Mesenchymal stem cell (in vitro differentiated cells and primary cell): Measurements from ENCODE around the gene CLCNKA.

ENCODE experiments used
- DNase-seq: peaks from one replicate; pipeline ENCODE4 v3.0.0-alpha.2; 2013
- H2AFZ ChIP-seq: one replicate; pipeline ENCODE4 v1.6.1; 2013; ENCODE audit warnings: low read depth, mild to moderate bottlenecking, control low read depth, inconsistent platforms, low read length, moderate library complexity
- H2AK5ac ChIP-seq: 2 replicates; pipeline ENCODE4 v1.6.1; 2013; ENCODE audit warnings: low read length, moderate library complexity, mild to moderate bottlenecking, inconsistent platforms; ENCODE audit not compliant: severe bottlenecking
- H2BK120ac ChIP-seq: one replicate; pipeline ENCODE4 v1.6.1; 2013; ENCODE audit warnings: low read depth, mild to moderate bottlenecking, inconsistent platforms, low read length, moderate library complexity
- H2BK12ac ChIP-seq, 2 experiments: one replicate each; pipeline ENCODE4 v1.6.1; 2013; ENCODE audit warnings: inconsistent platforms in 2 of 2, low read length in 2 of 2, mild to moderate bottlenecking in 2 of 2, moderate library complexity in 2 of 2, control low read depth in 1 of 2
- H2BK15ac ChIP-seq: one replicate; pipeline ENCODE4 v1.6.1; 2013; ENCODE audit warnings: mild to moderate bottlenecking, low read depth, inconsistent platforms; ENCODE audit not compliant: poor library complexity, severe bottlenecking
- H2BK5ac ChIP-seq: 2 replicates; pipeline ENCODE4 v1.6.1; 2013; ENCODE audit warnings: low read depth, mild to moderate bottlenecking, low read length, control low read depth, inconsistent platforms; ENCODE audit not compliant: poor library complexity, severe bottlenecking
- H3K14ac ChIP-seq, 2 experiments: one replicate each; pipeline ENCODE4 v1.6.1; 2013; ENCODE audit warnings: inconsistent platforms in 2 of 2, low read length in 2 of 2, control low read depth in 1 of 2, mild to moderate bottlenecking in 1 of 2, moderate library complexity in 1 of 2
- H3K18ac ChIP-seq, 2 experiments: one replicate each; pipeline ENCODE4 v1.6.1; 2013; ENCODE audit warnings: inconsistent platforms in 2 of 2, low read length in 2 of 2, control low read depth in 1 of 2, low read depth in 1 of 2, mild to moderate bottlenecking in 1 of 2
- H3K23ac ChIP-seq, 2 experiments: one replicate each; pipeline ENCODE4 v1.6.1; 2013; ENCODE audit warnings: inconsistent platforms in 2 of 2, low read length in 2 of 2, mild to moderate bottlenecking in 2 of 2, moderate library complexity in 2 of 2, control low read depth in 1 of 2
- H3K27ac ChIP-seq: 2 replicates; pipeline ENCODE4 v1.5.1; 2013; ENCODE audit warnings: mild to moderate bottlenecking, moderate library complexity, low read length, control low read depth, inconsistent platforms; ENCODE audit not compliant: poor library complexity, severe bottlenecking
- H3K27me3 ChIP-seq, 2 experiments: 2 replicates each; pipeline versions ENCODE4 v1.6.1 to v1.7.0; 2013; ENCODE audit warnings: low read length in 2 of 2, mild to moderate bottlenecking in 2 of 2, moderate library complexity in 2 of 2, control low read depth in 1 of 2, inconsistent platforms in 1 of 2; ENCODE audit not compliant: control insufficient read depth in 1 of 2, insufficient read depth in 1 of 2
- H3K36me3 ChIP-seq, 2 experiments: 2 replicates each; pipeline versions ENCODE4 v1.6.1 to v1.7.0; 2013; ENCODE audit warnings: low read length in 2 of 2, control low read depth in 1 of 2, inconsistent platforms in 1 of 2, low read depth in 1 of 2, mild to moderate bottlenecking in 1 of 2; ENCODE audit not compliant: insufficient read depth in 2 of 2, control insufficient read depth in 1 of 2
- H3K4ac ChIP-seq, 2 experiments: one replicate each; pipeline ENCODE4 v1.6.1; 2013; ENCODE audit warnings: inconsistent platforms in 2 of 2, low read length in 2 of 2, mild to moderate bottlenecking in 2 of 2, moderate library complexity in 2 of 2, control low read depth in 1 of 2, low read depth in 1 of 2
- H3K4me1 ChIP-seq: 2 replicates; pipeline ENCODE4 v1.6.1; 2013; ENCODE audit warnings: low read depth, low read length, control low read depth; ENCODE audit not compliant: control insufficient read depth, insufficient read depth
- H3K4me2 ChIP-seq: 2 replicates; pipeline ENCODE4 v1.6.1; 2013; ENCODE audit warnings: low read length, mild to moderate bottlenecking, inconsistent platforms; ENCODE audit not compliant: poor library complexity, severe bottlenecking
- H3K4me3 ChIP-seq, 2 experiments: 2 replicates each; pipeline versions ENCODE4 v1.5.1 to v1.7.0; 2013; ENCODE audit warnings: low read length in 2 of 2, mild to moderate bottlenecking in 2 of 2, control low read depth in 1 of 2, low read depth in 1 of 2; ENCODE audit not compliant: insufficient read depth in 1 of 2
- H3K79me1 ChIP-seq: replicated peaks from 2 replicates; pipeline ENCODE4 v1.6.1; 2013; ENCODE audit warnings: mild to moderate bottlenecking, control low read depth, low read length, inconsistent platforms; ENCODE audit not compliant: poor library complexity, severe bottlenecking
- H3K9ac ChIP-seq: 2 replicates; pipeline ENCODE4 v1.7.0; 2013; ENCODE audit warnings: mild to moderate bottlenecking, low read length, moderate library complexity
- H3K9me3 ChIP-seq: 2 replicates; pipeline ENCODE4 v1.7.0; 2013; ENCODE audit warnings: mild to moderate bottlenecking, low read length; ENCODE audit not compliant: control insufficient read depth
- H4K8ac ChIP-seq: one replicate; pipeline ENCODE4 v1.6.1; 2013; ENCODE audit warnings: inconsistent platforms, mild to moderate bottlenecking, low read length, moderate library complexity
- H4K91ac ChIP-seq: one replicate; pipeline ENCODE4 v1.6.1; 2013; ENCODE audit warnings: mild to moderate bottlenecking, low read length, inconsistent platforms
- WGBS: methylation state at CpG from one replicate; pipeline ENCODE4 v1.1.7; 2013; ENCODE audit warnings: mixed read lengths; 5-methylcytosine and 5-hydroxymethylcytosine counted together

Gene CLCNKA

DNA sequence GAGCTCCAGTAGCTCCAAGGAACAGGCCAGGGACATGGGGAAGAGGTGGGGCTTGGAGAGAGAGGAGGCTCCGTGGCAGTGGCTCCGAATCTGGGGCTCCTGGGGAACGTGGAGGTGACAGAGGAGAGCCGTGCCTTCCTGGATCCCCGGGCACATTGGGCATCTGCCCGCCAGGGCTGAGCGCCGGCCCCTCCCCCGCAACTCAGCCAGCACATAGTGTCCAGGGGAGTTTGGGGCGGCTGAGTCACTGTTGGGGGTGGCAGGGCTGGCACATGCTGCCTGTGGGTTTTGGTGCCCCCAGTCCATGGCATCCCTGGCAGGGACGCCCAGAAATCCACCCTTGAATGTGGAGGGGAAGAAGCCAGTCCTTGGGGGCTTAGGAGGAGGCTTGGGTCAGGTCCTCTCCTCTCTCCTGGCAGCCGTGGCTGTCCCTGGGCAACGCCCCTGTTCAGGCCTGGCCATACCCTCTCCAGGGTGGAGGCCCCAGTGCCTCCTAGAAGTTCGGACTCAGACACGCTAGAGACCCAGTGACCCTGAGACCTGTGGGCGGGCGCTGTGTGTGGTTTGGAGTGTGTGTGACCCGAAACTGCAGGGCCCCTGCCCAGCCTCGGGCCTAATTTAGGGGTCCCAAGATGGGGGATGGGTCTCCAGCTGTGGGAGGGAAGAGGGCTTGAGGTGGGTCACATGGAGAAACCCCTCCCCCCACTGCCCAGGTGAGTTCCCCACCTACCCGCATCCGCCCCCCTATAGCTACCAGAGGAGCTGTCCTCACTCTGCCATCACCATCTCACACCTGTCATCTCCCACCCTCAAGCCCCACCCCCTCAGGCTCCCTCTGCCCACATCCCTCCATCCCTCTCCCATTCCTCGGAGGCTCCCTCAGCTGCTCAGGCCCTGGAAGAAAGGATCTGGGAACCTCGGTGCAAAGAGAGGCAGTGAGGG lies 5.6 kb upstream of the CLCNKA start:
- H3K36me3 ChIP-seq = no peaks in the 10 kb centered on the region
- peak overlapping the region in 1 of 2 experiments; percentile 87 for H2BK12ac ChIP-seq
- H3K9me3 ChIP-seq = no peaks in the 10 kb centered on the region
- H2AK5ac ChIP-seq = no peak overlapping the region
- peak overlapping the region; percentile 68 for H2BK15ac ChIP-seq
- H3K79me1 ChIP-seq = no peaks in the 10 kb centered on the region
- no peak overlapping the region for H4K91ac ChIP-seq
- H2BK5ac ChIP-seq = no peak overlapping the region
- no peaks in the 10 kb centered on the region for H3K27me3 ChIP-seq
- H3K14ac ChIP-seq = no peak overlapping the region
- WGBS = 84% methylated on average over 23 of the region's 23 CpGs
- H2AFZ ChIP-seq = no peak overlapping the region
- DNase-seq = no peak
- no peak overlapping the region for H3K23ac ChIP-seq
- H3K4me1 ChIP-seq = peaks cover 44% of the 10 kb centered on the region
- H4K8ac ChIP-seq = no peak overlapping the region
- peak overlapping the region in 1 of 2 experiments; percentile 55 for H3K18ac ChIP-seq
- H3K9ac ChIP-seq = peak overlapping the region; percentile 86
- H2BK120ac ChIP-seq = no peak overlapping the region
- H3K4me3 ChIP-seq = peak overlapping the region in 1 of 2 experiments; percentile 76
- H3K27ac ChIP-seq = no peak overlapping the region
- no peak overlapping the region for H3K4me2 ChIP-seq
- peak overlapping the region in 1 of 2 experiments; percentile 41 for H3K4ac ChIP-seq

DNA sequence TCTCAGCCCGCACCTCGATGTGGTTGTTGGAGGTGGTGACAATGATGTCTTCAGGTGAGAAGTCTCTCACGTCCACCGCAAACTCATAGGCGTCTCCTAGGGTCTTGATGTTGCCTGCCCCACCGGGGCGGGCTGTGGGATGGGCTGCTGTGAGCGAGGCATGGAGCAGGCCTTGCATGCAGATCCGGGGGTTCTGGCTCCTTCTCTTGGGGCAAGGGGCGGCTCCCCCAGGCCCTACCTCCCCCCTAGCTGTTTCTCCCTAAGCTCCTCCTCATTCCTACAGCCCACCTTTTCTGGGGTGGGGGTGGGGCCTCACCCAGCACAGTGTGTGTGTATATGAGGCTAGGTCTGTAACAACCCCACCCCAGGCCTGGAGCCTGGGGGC lies 4.8 kb upstream of the CLCNKA start:
- H3K79me1 ChIP-seq = no peaks in the 10 kb centered on the region
- peak overlapping the region; percentile 52 for H4K91ac ChIP-seq
- no peak overlapping the region for H4K8ac ChIP-seq
- peak overlapping the region in 1 of 2 experiments; percentile 78 for H3K18ac ChIP-seq
- no peak overlapping the region for H3K23ac ChIP-seq
- WGBS = 97% methylated on average over 8 of the region's 10 CpGs
- H3K9ac ChIP-seq = peak overlapping the region; percentile 86
- H2AK5ac ChIP-seq = no peak overlapping the region
- H3K27ac ChIP-seq = no peak overlapping the region
- H3K4me3 ChIP-seq = peak overlapping the region in 1 of 2 experiments; percentile 76
- H2BK15ac ChIP-seq = peak overlapping the region; percentile 52
- H3K27me3 ChIP-seq = no peaks in the 10 kb centered on the region
- no peak overlapping the region for H2AFZ ChIP-seq
- H3K4me1 ChIP-seq = peaks cover 48% of the 10 kb centered on the region
- DNase-seq = no peak
- H3K4ac ChIP-seq = peak overlapping the region in 1 of 2 experiments; percentile 69
- H3K36me3 ChIP-seq = no peaks in the 10 kb centered on the region
- peak overlapping the region in 1 of 2 experiments; percentile 40 for H2BK12ac ChIP-seq
- H2BK5ac ChIP-seq = no peak overlapping the region
- no peaks in the 10 kb centered on the region for H3K9me3 ChIP-seq
- H2BK120ac ChIP-seq = no peak overlapping the region
- no peak overlapping the region for H3K4me2 ChIP-seq
- H3K14ac ChIP-seq = no peak overlapping the region

DNA sequence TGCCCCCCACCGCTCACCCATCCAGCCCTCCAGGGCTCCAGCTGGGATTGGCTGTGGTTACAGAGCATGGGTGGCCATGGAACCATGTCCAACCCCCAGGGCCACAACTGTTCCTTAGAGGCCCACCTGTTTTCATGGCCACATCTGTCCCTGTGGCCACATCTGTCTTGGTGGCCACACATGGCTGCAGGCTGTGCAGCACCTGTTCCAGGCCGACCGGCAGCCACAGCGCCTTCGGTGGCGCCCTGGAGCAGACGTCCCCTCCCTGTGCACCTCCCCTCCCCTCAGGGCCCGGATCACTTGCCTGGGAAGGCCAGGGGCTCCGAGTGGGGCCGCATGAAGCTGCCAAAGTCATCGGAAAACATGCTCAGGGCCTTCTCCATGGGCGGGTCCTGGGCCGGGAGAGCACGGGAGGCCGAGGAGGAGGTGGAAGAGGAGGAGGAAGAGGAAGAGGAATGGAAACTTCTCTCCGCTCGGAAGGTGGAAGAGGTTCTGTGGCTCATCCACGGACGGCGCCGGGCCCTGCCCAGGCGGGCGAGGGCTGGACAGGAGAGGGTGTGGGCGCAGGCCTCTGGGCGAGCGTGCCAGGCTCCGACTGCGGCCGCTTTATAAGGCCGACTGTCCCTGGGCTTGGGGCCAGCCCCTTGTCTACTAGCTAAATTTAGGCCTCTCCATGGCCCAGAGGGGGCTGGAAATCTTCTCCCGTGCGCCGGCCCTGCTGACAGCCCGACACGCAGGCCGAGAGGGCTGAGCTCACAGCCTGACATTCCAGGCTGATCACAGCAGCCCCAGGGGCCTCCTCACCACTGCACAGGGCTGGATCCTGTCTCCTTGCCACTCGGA lies 4.2 kb upstream of the CLCNKA start, which contains the start of gene HSPB7:
TSS of gene HSPB7 (minus strand) at position 583 of the 843 bp plus-strand sequence. CDS start at position 503, 80 bp downstream.
- Histone ChIP-seq H3K18ac (peak within 1 kb of the TSS; percentile 78 to 94), H4K91ac (peak within 1 kb of the TSS; percentile 93), H3K4me2 (no peak within 1 kb of the TSS), H2BK12ac (peak within 1 kb of the TSS; percentile 70 to 79), H3K9me3 (no peaks in the 10 kb centered on the region), H2AFZ (peak within 1 kb of the TSS; percentile 46), H3K79me1 (no peaks in the 10 kb centered on the region), H3K14ac (peak within 1 kb of the TSS in 1 of 2 experiments; percentile 83), H2BK5ac (no peak within 1 kb of the TSS), H3K4ac (peak within 1 kb of the TSS; percentile 73 to 85), H3K36me3 (no peaks in the 10 kb centered on the region), H2BK120ac (peak within 1 kb of the TSS; percentile 68), H3K4me1 (peaks cover 44% of the 10 kb centered on the region), H3K9ac (peak within 1 kb of the TSS; percentile 86), H3K4me3 (peak within 1 kb of the TSS in 1 of 2 experiments; percentile 76), H3K27me3 (no peaks in the 10 kb centered on the region), H2AK5ac (no peak within 1 kb of the TSS), H4K8ac (peak within 1 kb of the TSS; percentile 92), H2BK15ac (peak within 1 kb of the TSS; percentile 52), H3K27ac (no peak within 1 kb of the TSS), H3K23ac (peak within 1 kb of the TSS in 1 of 2 experiments; percentile 42)
- DNase-seq = peak; percentile 94
- whole genome bisulfite sequencing = 43% methylated on average over 35 of the region's 37 CpGs
